OCI-LY7 (cell line): ENCODE results near the gene DNAL4. TPM values are rescaled to one million over a fixed set of nuclear protein-coding genes. Genes with fewer than 3 reads are reported as not detected.

ENCODE experiments used
- BruUV-seq: library from RNA; stranded (reverse); fragments of 400-500 nt; replicated peaks from 2 replicates; lab custom pipeline; 2021; lab: Mats Ljungman, UMichigan
- CTCF ChIA-PET: fragments of 300-600 bp; sonication (Branson Sonifier 250); formaldehyde crosslinking; loops from one replicate; lab custom pipeline; 2022; ENCODE audit warnings: antibody characterized with exemption; ENCODE audit not compliant: unreplicated experiment; lab: Charles Lee
- POLR2A ChIA-PET: fragments of 300-600 bp; sonication (Branson Sonifier 250); formaldehyde crosslinking; loops from one replicate; lab custom pipeline; 2022; ENCODE audit warnings: antibody characterized with exemption; lab: Charles Lee
- DNase-seq: peaks from one replicate; pipeline ENCODE4 v3.0.0-alpha.2; 2015; ENCODE audit warnings: low spot score
- H2AFZ ChIP-seq: fragments of 200-600 bp; sonication (generic), shearing (Covaris generic); 2 replicates; pipeline ENCODE4 v1.6.1; 2014; ENCODE audit warnings: mild to moderate bottlenecking, antibody characterized with exemption, low read length, moderate library complexity
- H3K27ac ChIP-seq: fragments of 200-600 bp; sonication (generic); 2 replicates; pipeline ENCODE4 v1.5.1; 2014; ENCODE audit warnings: mixed run types, low read depth, mild to moderate bottlenecking, moderate library complexity, low read length, inconsistent platforms; ENCODE audit not compliant: poor library complexity, severe bottlenecking
- H3K36me3 ChIP-seq: fragments of 200-600 bp; sonication (generic); 2 replicates; pipeline ENCODE4 v1.6.1; 2014; ENCODE audit warnings: mild to moderate bottlenecking, antibody characterized with exemption, low read length, moderate library complexity, mixed read lengths; ENCODE audit not compliant: insufficient read depth
- H3K4me1 ChIP-seq: fragments of 200-600 bp; sonication (generic); 2 replicates; pipeline ENCODE4 v1.5.1; 2014; ENCODE audit warnings: mild to moderate bottlenecking, low read length; ENCODE audit not compliant: insufficient read depth, poor library complexity, severe bottlenecking
- H3K4me2 ChIP-seq: fragments of 200-600 bp; sonication (generic); 2 replicates; pipeline ENCODE4 v1.6.1; 2014; ENCODE audit warnings: mild to moderate bottlenecking, low read length
- H3K4me3 ChIP-seq: fragments of 200-600 bp; sonication (generic); 2 replicates; pipeline ENCODE4 v1.5.1; 2014; ENCODE audit warnings: mild to moderate bottlenecking, low read depth, low read length; ENCODE audit not compliant: poor library complexity, severe bottlenecking
- H3K79me2 ChIP-seq: fragments of 200-600 bp; sonication (generic); 2 replicates; pipeline ENCODE4 v1.6.1; 2016; ENCODE audit warnings: low read depth, mild to moderate bottlenecking, low read length, moderate library complexity, mixed read lengths; ENCODE audit not compliant: insufficient read depth
- H3K9me2 ChIP-seq: fragments of 200-600 bp; sonication (generic); 2 replicates; pipeline ENCODE4 v1.6.1; 2016; ENCODE audit warnings: mild to moderate bottlenecking, low read length, mixed read lengths; ENCODE audit not compliant: insufficient read depth
- H3K9me3 ChIP-seq: fragments of 200-600 bp; sonication (generic); 2 replicates; pipeline ENCODE4 v1.6.1; 2014; ENCODE audit warnings: mild to moderate bottlenecking, mixed run types, low read length, mixed read lengths
- H4K20me1 ChIP-seq: fragments of 200-600 bp; sonication (generic); 2 replicates; pipeline ENCODE4 v1.6.1; 2014; ENCODE audit warnings: mild to moderate bottlenecking, antibody characterized with exemption, low read length, moderate library complexity, mixed read lengths; ENCODE audit not compliant: insufficient read depth
- EZH2phosphoT487 ChIP-seq: fragments of 200-600 bp; sonication (generic); IDR thresholded peaks from 2 replicates; pipeline ENCODE4 v1.6.1; 2018; ENCODE audit warnings: low read depth, borderline replicate concordance, mild to moderate bottlenecking, mixed run types, antibody characterized with exemption, low read length, moderate library complexity, mixed read lengths
- intact Hi-C: fragments of 100-400 bp; cut with micrococcal nuclease; formaldehyde crosslinking; loops from one replicate; pipeline ENCODE4 v1.10.0; 2022; ENCODE audit not compliant: unreplicated experiment
- total RNA-seq, 2 experiments: library from RNA; depleted of rRNA in 1 of 2; stranded (reverse); fragments of >200 nt in 1 of 2; shearing (Covaris generic) in 1 of 2; gene quantifications; 2 replicates each; pipeline ENCODE4 v1.2.3, GENCODE V29; 2014 to 2022
- TF ChIP-seq, protein P1 (sequence below): fragments of 200-600 bp; sonication (generic); conservative IDR thresholded peaks from 2 replicates; pipeline ENCODE4 v1.5.1; 2014; ENCODE audit warnings: mild to moderate bottlenecking, antibody characterized with exemption, low read length, moderate library complexity, mixed read lengths

DNAL4 gene
- total RNA-seq, 2 experiments from 2014 or later, result 6.6 to 7.1 TPM

- intact Hi-C loops, result no loop called here
- peaks cover 11% of the 10 kb centered on the region; the same call in 1 of the 2 replicates for H3K9me3 ChIP-seq
- DNase-seq, result no peak
- no peak overlapping the region for H2AFZ ChIP-seq
- ChIA-PET POLR2A (no interaction called here), CTCF (no interaction called here)
- TF ChIP-seq, protein P1, sequence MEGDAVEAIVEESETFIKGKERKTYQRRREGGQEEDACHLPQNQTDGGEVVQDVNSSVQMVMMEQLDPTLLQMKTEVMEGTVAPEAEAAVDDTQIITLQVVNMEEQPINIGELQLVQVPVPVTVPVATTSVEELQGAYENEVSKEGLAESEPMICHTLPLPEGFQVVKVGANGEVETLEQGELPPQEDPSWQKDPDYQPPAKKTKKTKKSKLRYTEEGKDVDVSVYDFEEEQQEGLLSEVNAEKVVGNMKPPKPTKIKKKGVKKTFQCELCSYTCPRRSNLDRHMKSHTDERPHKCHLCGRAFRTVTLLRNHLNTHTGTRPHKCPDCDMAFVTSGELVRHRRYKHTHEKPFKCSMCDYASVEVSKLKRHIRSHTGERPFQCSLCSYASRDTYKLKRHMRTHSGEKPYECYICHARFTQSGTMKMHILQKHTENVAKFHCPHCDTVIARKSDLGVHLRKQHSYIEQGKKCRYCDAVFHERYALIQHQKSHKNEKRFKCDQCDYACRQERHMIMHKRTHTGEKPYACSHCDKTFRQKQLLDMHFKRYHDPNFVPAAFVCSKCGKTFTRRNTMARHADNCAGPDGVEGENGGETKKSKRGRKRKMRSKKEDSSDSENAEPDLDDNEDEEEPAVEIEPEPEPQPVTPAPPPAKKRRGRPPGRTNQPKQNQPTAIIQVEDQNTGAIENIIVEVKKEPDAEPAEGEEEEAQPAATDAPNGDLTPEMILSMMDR, result no peak
- no peak for TF ChIP-seq EZH2phosphoT487
- no peaks in the 10 kb centered on the region for H4K20me1 ChIP-seq
- H3K36me3 ChIP-seq, result no peaks in the 10 kb centered on the region
- BruUV-seq, result no TSS peak
- no peak overlapping the region for H3K27ac ChIP-seq
- no peak overlapping the region for H3K4me2 ChIP-seq
- no peaks in the 10 kb centered on the region for H3K4me1 ChIP-seq
- H3K4me3 ChIP-seq, result no peak overlapping the region
- H3K9me2 ChIP-seq, result no peaks in the 10 kb centered on the region
- no peaks in the 10 kb centered on the region for H3K79me2 ChIP-seq
Measured at GRCh38 chr22:38802671-38803121, 8.8 kb upstream of the DNAL4 start.

- no peaks in the 10 kb centered on the region for H4K20me1 ChIP-seq
- no peaks in the 10 kb centered on the region for H3K9me2 ChIP-seq
- no peak overlapping the region for H3K4me2 ChIP-seq
- TF ChIP-seq EZH2phosphoT487, result no peak
- BruUV-seq, result no TSS peak
- no peak overlapping the region for H2AFZ ChIP-seq
- POLR2A ChIA-PET, result no interaction called here
- no peaks in the 10 kb centered on the region for H3K79me2 ChIP-seq
- H3K27ac ChIP-seq, result no peak overlapping the region
- H3K4me1 ChIP-seq, result peaks cover 2% of the 10 kb centered on the region
- no peak for DNase-seq
- intact Hi-C loops, result no loop called here
- no peaks in the 10 kb centered on the region for H3K36me3 ChIP-seq
- no peak overlapping the region for H3K4me3 ChIP-seq
- CTCF ChIA-PET, result no interaction called here
- peaks cover 11% of the 10 kb centered on the region; the same call in 1 of the 2 replicates for H3K9me3 ChIP-seq
Measured at GRCh38 chr22:38799265-38800002, 5.5 kb upstream of the DNAL4 start.

DNA sequence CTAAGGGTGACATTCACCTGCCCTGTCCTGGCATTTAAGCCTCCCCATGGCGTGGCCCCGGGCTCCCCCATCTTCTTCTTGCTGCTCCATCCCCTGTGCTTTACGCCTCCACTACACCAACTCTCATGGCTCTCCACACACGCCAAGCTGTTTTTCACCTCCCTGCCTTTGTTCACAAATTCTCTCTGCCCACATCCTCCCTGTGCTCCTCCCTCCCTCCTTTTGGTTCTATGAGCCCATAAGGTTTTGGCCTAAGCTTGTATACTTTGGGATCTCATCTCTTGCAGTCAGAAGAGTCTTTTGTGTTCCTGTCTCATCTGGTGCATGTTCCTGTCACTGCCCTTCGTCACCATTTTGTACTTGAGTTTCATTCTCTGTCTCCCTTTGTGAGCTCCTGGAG is 4.6 kb upstream of the DNAL4 start:
- POLR2A ChIA-PET, result no interaction called here
- Histone ChIP-seq H3K79me2 (no peaks in the 10 kb centered on the region), H4K20me1 (no peaks in the 10 kb centered on the region), H3K4me1 (peaks cover 6% of the 10 kb centered on the region), H3K27ac (no peak overlapping the region), H2AFZ (no peak overlapping the region), H3K36me3 (no peaks in the 10 kb centered on the region), H3K9me3 (peaks cover 11% of the 10 kb centered on the region; the same call in 1 of the 2 replicates), H3K9me2 (no peaks in the 10 kb centered on the region), H3K4me3 (no peak overlapping the region), H3K4me2 (no peak overlapping the region)
- no peak for TF ChIP-seq EZH2phosphoT487
- TF ChIP-seq, protein P1, result no peak
- CTCF ChIA-PET, result no interaction called here
- no peak for DNase-seq
- BruUV-seq, result no TSS peak
- intact Hi-C loops, result no loop called here
